ENCODE results near the gene CSNK1D.

Gene CSNK1D

GRCh38 chr17:82244413-82245133 is 28.9 kb downstream of the CSNK1D start:
- H3K4me3 ChIP-seq (ENCODE audit: low read depth, low read length): no peak overlapping the region
- no peak overlapping the region for H3K9ac ChIP-seq
- TF ChIP-seq, protein P1, sequence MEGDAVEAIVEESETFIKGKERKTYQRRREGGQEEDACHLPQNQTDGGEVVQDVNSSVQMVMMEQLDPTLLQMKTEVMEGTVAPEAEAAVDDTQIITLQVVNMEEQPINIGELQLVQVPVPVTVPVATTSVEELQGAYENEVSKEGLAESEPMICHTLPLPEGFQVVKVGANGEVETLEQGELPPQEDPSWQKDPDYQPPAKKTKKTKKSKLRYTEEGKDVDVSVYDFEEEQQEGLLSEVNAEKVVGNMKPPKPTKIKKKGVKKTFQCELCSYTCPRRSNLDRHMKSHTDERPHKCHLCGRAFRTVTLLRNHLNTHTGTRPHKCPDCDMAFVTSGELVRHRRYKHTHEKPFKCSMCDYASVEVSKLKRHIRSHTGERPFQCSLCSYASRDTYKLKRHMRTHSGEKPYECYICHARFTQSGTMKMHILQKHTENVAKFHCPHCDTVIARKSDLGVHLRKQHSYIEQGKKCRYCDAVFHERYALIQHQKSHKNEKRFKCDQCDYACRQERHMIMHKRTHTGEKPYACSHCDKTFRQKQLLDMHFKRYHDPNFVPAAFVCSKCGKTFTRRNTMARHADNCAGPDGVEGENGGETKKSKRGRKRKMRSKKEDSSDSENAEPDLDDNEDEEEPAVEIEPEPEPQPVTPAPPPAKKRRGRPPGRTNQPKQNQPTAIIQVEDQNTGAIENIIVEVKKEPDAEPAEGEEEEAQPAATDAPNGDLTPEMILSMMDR (IDR thresholded peaks at IDR 0.05): peak; percentile 39
- no peaks in the 10 kb centered on the region for H3K27me3 ChIP-seq (ENCODE audit: control insufficient read depth, insufficient read depth, low read length)
- no peaks in the 10 kb centered on the region for H3K36me3 ChIP-seq (ENCODE audit: control insufficient read depth, insufficient read depth, low read length)
- no peaks in the 10 kb centered on the region for H3K9me3 ChIP-seq (ENCODE audit: control insufficient read depth, low read length)
- no peak overlapping the region for H3K27ac ChIP-seq
- peaks cover 39% of the 10 kb centered on the region for H3K79me2 ChIP-seq
- peaks cover 22% of the 10 kb centered on the region for H3K4me1 ChIP-seq
- no peak overlapping the region for H2AFZ ChIP-seq
- H3K4me2 ChIP-seq (ENCODE audit: low read length): no peak overlapping the region

DNA sequence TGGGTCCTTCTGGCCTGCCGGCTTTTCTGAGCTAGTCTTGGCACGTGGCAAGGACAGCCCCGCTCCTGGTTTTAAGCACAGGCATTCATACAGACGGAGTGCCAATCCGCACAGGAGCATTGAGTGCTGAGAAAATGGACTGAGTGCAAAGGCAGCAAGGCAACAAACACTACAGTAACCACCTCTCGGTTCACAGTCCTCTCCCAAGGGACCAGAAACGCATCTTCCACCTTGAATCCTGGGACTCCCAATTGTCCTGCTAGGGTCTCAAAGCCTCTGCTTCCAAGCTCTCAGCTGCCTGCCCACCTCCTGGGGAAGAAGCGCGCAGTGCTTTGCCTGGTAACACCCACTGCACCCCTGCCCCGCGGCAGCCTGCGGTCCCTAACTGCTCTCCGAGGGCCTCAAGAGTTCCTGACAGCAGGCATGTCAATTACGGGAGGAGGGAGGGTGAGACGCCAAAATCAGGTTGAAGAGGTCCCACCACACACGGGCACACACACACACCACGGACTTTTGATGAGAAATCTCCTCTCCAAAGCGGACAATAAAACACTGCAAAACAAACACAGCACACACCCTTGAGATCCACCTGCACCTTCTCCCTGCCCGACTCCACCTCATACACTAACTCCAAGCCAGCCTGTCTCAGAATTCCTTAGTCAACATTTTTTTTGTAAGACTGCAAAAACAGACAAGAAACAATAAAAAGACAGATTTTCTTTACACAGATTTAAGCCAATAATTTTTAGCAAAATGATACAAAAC is 29.7 kb downstream of the CSNK1D start:
- H3K27me3 ChIP-seq (ENCODE audit: control insufficient read depth, insufficient read depth, low read length): no peaks in the 10 kb centered on the region
- no peak overlapping the region for H3K9ac ChIP-seq
- no peak overlapping the region for H3K4me2 ChIP-seq (ENCODE audit: low read length)
- H3K36me3 ChIP-seq (ENCODE audit: control insufficient read depth, insufficient read depth, low read length): no peaks in the 10 kb centered on the region
- H2AFZ ChIP-seq: no peak overlapping the region
- no peak overlapping the region for H3K4me3 ChIP-seq (ENCODE audit: low read depth, low read length)
- TF ChIP-seq, protein P1 (IDR thresholded peaks at IDR 0.05): no peak
- peaks cover 22% of the 10 kb centered on the region for H3K4me1 ChIP-seq
- no peaks in the 10 kb centered on the region for H3K9me3 ChIP-seq (ENCODE audit: control insufficient read depth, low read length)
- no peak overlapping the region for H3K27ac ChIP-seq
- H3K79me2 ChIP-seq: peaks cover 31% of the 10 kb centered on the region

DNA sequence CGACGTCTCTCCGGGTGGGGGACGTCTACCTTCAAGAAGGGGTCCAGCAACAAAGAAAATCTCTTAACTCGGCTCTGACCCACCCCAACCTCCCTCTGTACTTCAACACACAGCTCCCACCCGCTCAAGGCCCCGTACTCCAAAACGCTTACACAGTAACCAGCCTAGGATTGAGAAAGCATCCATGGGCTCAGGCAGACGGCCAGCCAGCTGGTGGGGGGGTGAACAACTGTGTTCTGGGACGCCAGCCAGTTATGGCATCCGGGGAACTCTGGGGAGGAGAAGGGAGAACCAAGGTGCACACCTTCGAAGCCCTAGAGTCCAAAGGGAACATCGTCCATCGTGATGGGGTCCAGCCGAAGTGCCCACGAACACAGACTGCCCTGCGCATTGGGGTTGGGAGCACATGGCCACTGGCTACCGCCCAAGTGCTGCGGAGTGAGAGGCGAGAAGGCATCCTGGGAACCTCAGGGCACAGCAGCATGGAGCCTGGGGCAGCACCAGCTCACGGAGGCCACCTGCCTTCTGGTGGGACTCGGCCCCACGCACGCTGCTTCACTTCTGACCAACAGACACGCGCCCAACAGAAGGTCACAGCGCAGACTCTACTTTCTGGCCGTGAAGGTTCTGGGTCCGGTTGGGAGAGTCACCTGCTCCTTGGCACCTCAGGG is 30.4 kb downstream of the CSNK1D start:
- Histone ChIP-seq H3K27me3 (ENCODE audit: control insufficient read depth, insufficient read depth, low read length) (no peaks in the 10 kb centered on the region), H3K4me3 (ENCODE audit: low read depth, low read length) (no peak overlapping the region), H2AFZ (no peak overlapping the region), H3K4me1 (peaks cover 29% of the 10 kb centered on the region), H3K79me2 (peaks cover 24% of the 10 kb centered on the region), H3K27ac (no peak overlapping the region), H3K4me2 (ENCODE audit: low read length) (no peak overlapping the region), H3K9ac (no peak overlapping the region), H3K9me3 (ENCODE audit: control insufficient read depth, low read length) (no peaks in the 10 kb centered on the region), H3K36me3 (ENCODE audit: control insufficient read depth, insufficient read depth, low read length) (no peaks in the 10 kb centered on the region)
- TF ChIP-seq, protein P1 (IDR thresholded peaks at IDR 0.05): no peak

- H3K9ac ChIP-seq: no peak overlapping the region
- no peak overlapping the region for H3K4me3 ChIP-seq (ENCODE audit: low read depth, low read length)
These were observed 30.9 kb downstream of the CSNK1D start for GRCh38 chr17:82242698-82242976.

More at GRCh38 chr17:82242698-82242976, 30.9 kb downstream of the CSNK1D start:
- Histone ChIP-seq H3K79me2 (peaks cover 21% of the 10 kb centered on the region), H3K27ac (peak overlapping the region; percentile 16), H3K36me3 (ENCODE audit: control insufficient read depth, insufficient read depth, low read length) (no peaks in the 10 kb centered on the region), H3K4me1 (peaks cover 30% of the 10 kb centered on the region), H3K27me3 (ENCODE audit: control insufficient read depth, insufficient read depth, low read length) (no peaks in the 10 kb centered on the region), H2AFZ (no peak overlapping the region), H3K4me2 (ENCODE audit: low read length) (no peak overlapping the region), H3K9me3 (ENCODE audit: control insufficient read depth, low read length) (no peaks in the 10 kb centered on the region)
- TF ChIP-seq, protein P1 (IDR thresholded peaks at IDR 0.05): no peak
